Stimulated activated CD8-positive, alpha-beta memory T cell treated with anti-CD3 and anti-CD28 coated beads, Interleukin-12 subunit alpha, Interleukin-12 subunit beta, amount 100 ng/mL, for 1 hour (primary cell): ENCODE data around the gene UVSSA.
"Not testable (repeated sequence)": the region's sequence is repeated elsewhere in the genome, so short reads cannot be mapped to it uniquely, and the experiment has no call there.

Source experiments
- DNase-seq: peaks from one replicate; pipeline ENCODE4 v3.0.0-alpha.2; 2020; ENCODE audit warnings: low read depth

Gene UVSSA

GRCh38 chr4:1443688-1444172, 96.7 kb downstream of the UVSSA start:
- DNase-seq, result not testable (repeated sequence)
